GM19468 (cell line): ENCODE measurements around the gene CACNG1.

Source experiments
- ATAC-seq: cut with Tn5 transposase; IDR thresholded peaks from one replicate; pipeline ENCODE4 v1.9.1; 2021; ENCODE audit warnings: mild to moderate bottlenecking, moderate library complexity, moderate number of reproducible peaks; ENCODE audit not compliant: unreplicated experiment; ENCODE audit errors: extremely low read depth

The CACNG1 gene

GRCh38 chr17:67050066-67050465, 5.7 kb downstream of the CACNG1 start:
- ATAC-seq: no peak

GRCh38 chr17:67050471-67051154, 6.3 kb downstream of the CACNG1 start:
- ATAC-seq: no peak

GRCh38 chr17:67051155-67051538, 6.8 kb downstream of the CACNG1 start:
- no peak for ATAC-seq

GRCh38 chr17:67051837-67052236, 7.5 kb downstream of the CACNG1 start:
- no peak for ATAC-seq

- ATAC-seq: no peak
Observed at GRCh38 chr17:67052720-67053437, 8.5 kb downstream of the CACNG1 start.

GRCh38 chr17:67053438-67054000, 9.2 kb downstream of the CACNG1 start:
- ATAC-seq: no peak

GRCh38 chr17:67054011-67054591, 9.7 kb downstream of the CACNG1 start:
- ATAC-seq: no peak

- no peak for ATAC-seq
Observed at GRCh38 chr17:67054608-67055007, 10.3 kb downstream of the CACNG1 start.

GRCh38 chr17:67055041-67055443, 10.7 kb downstream of the CACNG1 start:
- ATAC-seq: no peak

- ATAC-seq: no peak
Observed at GRCh38 chr17:67055811-67056745, 11.7 kb downstream of the CACNG1 start.

GRCh38 chr17:67056746-67057490, 12.6 kb downstream of the CACNG1 start:
- no peak for ATAC-seq

- ATAC-seq: no peak
Observed at GRCh38 chr17:67058036-67058435, 13.7 kb downstream of the CACNG1 start.

- no peak for ATAC-seq
Observed at GRCh38 chr17:67059372-67059771, 15.0 kb downstream of the CACNG1 start.

GRCh38 chr17:67063141-67063540, 18.8 kb downstream of the CACNG1 start:
- no peak for ATAC-seq

- no peak for ATAC-seq
Observed at GRCh38 chr17:67066717-67067116, 22.4 kb downstream of the CACNG1 start.

GRCh38 chr17:67067571-67068482, 23.5 kb downstream of the CACNG1 start:
- ATAC-seq: no peak

GRCh38 chr17:67068999-67069398, 24.6 kb downstream of the CACNG1 start:
- no peak for ATAC-seq

GRCh38 chr17:67069603-67070136, 25.3 kb downstream of the CACNG1 start:
- no peak for ATAC-seq
